H1 (cell line): Measurements from ENCODE around the gene PLAC9. TPM values are rescaled to one million over a fixed set of nuclear protein-coding genes. Genes with fewer than 3 reads are reported as not detected.

Source experiments
- CTCF ChIA-PET: fragments of 300-600 bp; sonication (Branson Sonifier 250); formaldehyde crosslinking; loops from one replicate; lab custom pipeline; 2021; ENCODE audit not compliant: partially characterized antibody; lab: Charles Lee
- POLR2A ChIA-PET: fragments of 300-600 bp; sonication (Branson Sonifier 250); formaldehyde crosslinking; loops from one replicate; lab custom pipeline; 2021; ENCODE audit warnings: inconsistent platforms; ENCODE audit not compliant: partially characterized antibody; lab: Charles Lee
- DNase-seq, 2 experiments: peaks; one replicate each; pipeline versions ENCODE4 v3.0.0 to v3.0.0-alpha.2; 2010 to 2022; ENCODE audit warnings: low spot score in 2 of 2, low read depth in 1 of 2, mixed read lengths in 1 of 2
- FAIRE-seq: peaks from 2 replicates; lab custom pipeline; 2011; peaks lifted over from hg19 to GRCh38; lab: Jason Lieb, UNC
- H2AFZ ChIP-seq: 2 replicates; pipeline ENCODE4 v1.8.1; 2012; ENCODE audit warnings: low read length, inconsistent platforms
- H2AK5ac ChIP-seq: 2 replicates; pipeline ENCODE4 v1.6.1; 2013; ENCODE audit warnings: low read depth, low read length
- H2BK120ac ChIP-seq: replicated peaks from 2 replicates; pipeline ENCODE3; 2013; ENCODE audit warnings: low read depth, low read length, inconsistent platforms
- H2BK12ac ChIP-seq: 2 replicates; pipeline ENCODE4 v1.6.1; 2013; ENCODE audit warnings: low read depth, low read length
- H2BK15ac ChIP-seq: 2 replicates; pipeline ENCODE4 v1.6.1; 2013; ENCODE audit warnings: low read length
- H2BK20ac ChIP-seq: 2 replicates; pipeline ENCODE4 v1.6.1; 2013; ENCODE audit warnings: low read length
- H2BK5ac ChIP-seq: 2 replicates; pipeline ENCODE4 v1.6.1; 2013; ENCODE audit warnings: low read depth, low read length
- H3K14ac ChIP-seq: 2 replicates; pipeline ENCODE4 v1.6.1; 2013; ENCODE audit warnings: inconsistent platforms; ENCODE audit not compliant: insufficient read length
- H3K18ac ChIP-seq: 2 replicates; pipeline ENCODE4 v1.6.1; 2013; ENCODE audit warnings: low read length; ENCODE audit errors: extremely low read depth
- H3K23ac ChIP-seq: 2 replicates; pipeline ENCODE4 v1.6.1; 2013; ENCODE audit warnings: inconsistent platforms; ENCODE audit not compliant: insufficient read length
- H3K23me2 ChIP-seq: 2 replicates; pipeline ENCODE4 v1.6.1; 2013; ENCODE audit warnings: low read depth, low read length
- H3K27ac ChIP-seq: 2 replicates; pipeline ENCODE4 v1.6.1; 2011; ENCODE audit warnings: low read depth, low read length, inconsistent platforms
- H3K27me3 ChIP-seq, 4 experiments: replicated peaks in 1 of 4; 1 replicate in 1 of 4; 2 replicates in 3 of 4; pipeline versions ENCODE4 v1.6.1 to v1.8.1; 2011 to 2013; ENCODE audit warnings: low read length in 3 of 4, mild to moderate bottlenecking in 3 of 4, inconsistent platforms in 2 of 4, mixed read lengths in 2 of 4, moderate library complexity in 1 of 4; ENCODE audit not compliant: control insufficient read depth in 3 of 4, insufficient read depth in 3 of 4; ENCODE audit errors: extremely low read depth in 1 of 4
- H3K36me3 ChIP-seq, 4 experiments: 2 replicates each; pipeline versions ENCODE4 v1.6.1 to v1.8.1; 2011 to 2013; ENCODE audit warnings: mild to moderate bottlenecking in 4 of 4, low read length in 3 of 4, moderate library complexity in 2 of 4, control low read depth in 1 of 4, inconsistent platforms in 1 of 4; ENCODE audit not compliant: insufficient read depth in 4 of 4, control insufficient read depth in 2 of 4
- H3K4ac ChIP-seq: replicated peaks from 2 replicates; pipeline ENCODE3; 2013; ENCODE audit warnings: low read length, low read depth, mixed read lengths, inconsistent platforms; ENCODE audit not compliant: insufficient read length
- H3K4me1 ChIP-seq, 4 experiments: replicated peaks in 1 of 4; 1 replicate in 1 of 4; 2 replicates in 3 of 4; pipeline versions ENCODE4 v1.6.1 to v1.8.1; 2011 to 2013; ENCODE audit warnings: low read length in 3 of 4, inconsistent platforms in 2 of 4, mixed read lengths in 1 of 4; ENCODE audit not compliant: insufficient read depth in 4 of 4, control insufficient read depth in 3 of 4
- H3K4me2 ChIP-seq, 2 experiments: 2 replicates each; pipeline versions ENCODE4 v1.6.1 to v1.8.1; 2011 to 2013; ENCODE audit warnings: low read depth in 2 of 2, low read length in 2 of 2, control low read depth in 1 of 2, inconsistent platforms in 1 of 2, mild to moderate bottlenecking in 1 of 2; ENCODE audit not compliant: insufficient read depth in 1 of 2
- H3K4me3 ChIP-seq, 4 experiments: fragments of 200-600, 300-600 bp in 1 of 4; sonication (generic), shearing (Covaris generic), sonication (Bioruptor Twin) in 1 of 4; 2 replicates each; pipeline versions ENCODE4 v1.5.1 to v1.8.1; 2011 to 2016; ENCODE audit warnings: low read length in 4 of 4, low read depth in 3 of 4, control low read depth in 2 of 4, inconsistent platforms in 2 of 4, mild to moderate bottlenecking in 2 of 4, mixed read lengths in 1 of 4, moderate library complexity in 1 of 4; ENCODE audit not compliant: insufficient read depth in 2 of 4; ENCODE audit errors: extremely low read depth in 1 of 4
- H3K56ac ChIP-seq: replicated peaks from 2 replicates; pipeline ENCODE3; 2013; ENCODE audit warnings: low read depth, mild to moderate bottlenecking, mixed read lengths, low read length, inconsistent platforms; ENCODE audit not compliant: insufficient read length
- H3K79me1 ChIP-seq: 2 replicates; pipeline ENCODE4 v1.6.1; 2013; ENCODE audit warnings: low read depth, low read length, control low read depth
- H3K79me2 ChIP-seq, 2 experiments: 2 replicates each; pipeline versions ENCODE4 v1.6.1 to v1.8.1; 2012 to 2013; ENCODE audit warnings: low read length in 2 of 2, mild to moderate bottlenecking in 2 of 2, inconsistent platforms in 1 of 2; ENCODE audit not compliant: insufficient read depth in 2 of 2, control insufficient read depth in 1 of 2
- H3K9ac ChIP-seq, 4 experiments: replicated peaks in 1 of 4; 1 replicate in 1 of 4; 2 replicates in 3 of 4; pipeline versions ENCODE4 v1.6.1 to v1.8.1; 2011 to 2013; ENCODE audit warnings: low read depth in 3 of 4, low read length in 3 of 4, control low read depth in 2 of 4, mild to moderate bottlenecking in 2 of 4, moderate library complexity in 2 of 4, inconsistent platforms in 1 of 4; ENCODE audit errors: extremely low read depth in 1 of 4
- H3K9me3 ChIP-seq, 2 experiments: 2 replicates each; pipeline versions ENCODE4 v1.6.1 to v1.8.1; 2012 to 2013; ENCODE audit warnings: mild to moderate bottlenecking in 2 of 2, moderate library complexity in 2 of 2, control low read depth in 1 of 2, inconsistent platforms in 1 of 2, low read depth in 1 of 2, low read length in 1 of 2, mixed read lengths in 1 of 2; ENCODE audit not compliant: insufficient read depth in 2 of 2
- H4K20me1 ChIP-seq, 2 experiments: replicated peaks in 1 of 2; 2 replicates each; pipeline versions ENCODE3 to v1.8.1; 2011 to 2013; ENCODE audit warnings: inconsistent platforms in 2 of 2, low read length in 2 of 2, mild to moderate bottlenecking in 1 of 2; ENCODE audit not compliant: insufficient read depth in 2 of 2, control insufficient read depth in 1 of 2
- H4K5ac ChIP-seq: 2 replicates; pipeline ENCODE4 v1.6.1; 2013; ENCODE audit warnings: low read length, low read depth, mixed read lengths, inconsistent platforms; ENCODE audit not compliant: insufficient read length
- H4K8ac ChIP-seq: 2 replicates; pipeline ENCODE4 v1.8.0; 2013; ENCODE audit warnings: mild to moderate bottlenecking, moderate library complexity, low read length, inconsistent platforms; ENCODE audit not compliant: insufficient read depth; ENCODE audit errors: extremely low read depth
- H4K91ac ChIP-seq: replicated peaks from 2 replicates; pipeline ENCODE3; 2013; ENCODE audit warnings: low read length, mixed read lengths, inconsistent platforms; ENCODE audit not compliant: insufficient read length
- CHD2 ChIP-seq: IDR thresholded peaks from 2 replicates; pipeline ENCODE4 v1.6.1; 2012; ENCODE audit warnings: low read length, improper control_type of control experiment
- CTBP2 ChIP-seq: IDR thresholded peaks from 2 replicates; pipeline ENCODE4 v1.7.0; 2011; ENCODE audit warnings: borderline replicate concordance, mild to moderate bottlenecking, moderate library complexity, mixed read lengths, low read length; ENCODE audit not compliant: insufficient read depth, insufficient read length
- EGR1 ChIP-seq: IDR thresholded peaks from 2 replicates; pipeline ENCODE4 v1.6.1; 2011; ENCODE audit warnings: low read depth, low read length, borderline replicate concordance
- JUND ChIP-seq: IDR thresholded peaks from 2 replicates; pipeline ENCODE4 v1.6.1; 2011; ENCODE audit warnings: mild to moderate bottlenecking, improper control_type of control experiment, low read length
- KDM1A ChIP-seq: fragments of 200-600, 300-600 bp; sonication (generic); IDR thresholded peaks from 2 replicates; pipeline ENCODE4 v1.7.1; 2016; ENCODE audit warnings: mild to moderate bottlenecking, low read length, borderline replicate concordance
- POU5F1 ChIP-seq: IDR thresholded peaks from 2 replicates; pipeline ENCODE4 v1.6.1; 2011; ENCODE audit warnings: low read depth, mild to moderate bottlenecking, low read length, moderate library complexity
- RAD21 ChIP-seq, 2 experiments: IDR thresholded peaks in 1 of 2; conservative IDR thresholded peaks in 1 of 2; 2 replicates each; pipeline ENCODE4 v1.6.1; 2011; ENCODE audit warnings: low read depth in 2 of 2, low read length in 2 of 2, improper control_type of control experiment in 1 of 2, inconsistent platforms in 1 of 2, mild to moderate bottlenecking in 1 of 2, moderate library complexity in 1 of 2
- RNF2 ChIP-seq: fragments of 200-900, 300-1000 bp; sonication (generic); IDR thresholded peaks from 2 replicates; pipeline ENCODE4 v1.7.1; 2016; ENCODE audit warnings: borderline replicate concordance, low read depth, mild to moderate bottlenecking, antibody characterized with exemption, low read length; ENCODE audit not compliant: poor library complexity, severe bottlenecking; ENCODE audit errors: missing control alignments
- SIX5 ChIP-seq: IDR thresholded peaks from 2 replicates; pipeline ENCODE4 v1.6.1; 2011; ENCODE audit warnings: mild to moderate bottlenecking, low read depth, low read length
- SUZ12 ChIP-seq: fragments of 200-600 bp; sonication (generic); IDR thresholded peaks from 2 replicates; pipeline ENCODE4 v1.6.1; 2012; ENCODE audit warnings: mild to moderate bottlenecking, inconsistent platforms, low read length, moderate library complexity, mixed read lengths
- TCF12 ChIP-seq: IDR thresholded peaks from 2 replicates; pipeline ENCODE4 v1.6.1; 2011; ENCODE audit warnings: low read depth, mild to moderate bottlenecking, low read length
- TEAD4 ChIP-seq: IDR thresholded peaks from 2 replicates; pipeline ENCODE4 v1.6.1; 2012; ENCODE audit warnings: low read depth, low read length, inconsistent platforms, mixed read lengths
- ZNF274 ChIP-seq: IDR thresholded peaks from 2 replicates; pipeline ENCODE4 v1.7.0; 2012; ENCODE audit warnings: low read length, borderline replicate concordance; ENCODE audit errors: extremely low read depth
- WGBS, 2 experiments: shearing (Covaris generic) in 1 of 2; methylation state at CpG; one replicate each; pipeline versions ENCODE4 v1.1.6 to v1.1.7; 2013 to 2015; ENCODE audit warnings: low lambda C conversion rate in 2 of 2, mixed read lengths in 2 of 2, inconsistent platforms in 1 of 2, low coverage in 1 of 2, missing lambda C conversion rate in 1 of 2; ENCODE audit not compliant: insufficient replicate concordance in 2 of 2, insufficient coverage in 1 of 2, insufficient read length in 1 of 2; ENCODE audit errors: extremely low coverage in 1 of 2, missing lambda C conversion rate in 1 of 2; 5-methylcytosine and 5-hydroxymethylcytosine counted together
- polyA plus RNA-seq, 7 experiments: library from polyadenylated mRNA; depleted of rRNA in 3 of 7; stranded (reverse) in 5 of 7; unstranded in 2 of 7; fragments of >200 nt in 5 of 7; fragments of 200-250 nt in 2 of 7; gene quantifications; 1 replicate in 5 of 7; 2 replicates in 1 of 7; 4 replicates in 1 of 7; pipeline versions ENCODE4 v1.2.1 to v1.2.3, GENCODE V29; 2011 to 2013; ENCODE audit warnings: missing spikeins in 2 of 7, mixed read lengths in 2 of 7
- total RNA-seq: library from RNA; stranded (reverse); fragmentation: NEBNext Ultra II Directional; extraction: Animal tissue kit (Norgen Biotek cat#: 25700); gene quantifications from 2 replicates; pipeline ENCODE4 v1.2.1, GENCODE V29; 2021

Gene PLAC9
- total and polyA plus RNA-seq, 2 of the 8 experiments (the other 6 are each of a cell fraction or from before 2014, with no cell fraction given) = 8.4 to 16.7 TPM

DNA sequence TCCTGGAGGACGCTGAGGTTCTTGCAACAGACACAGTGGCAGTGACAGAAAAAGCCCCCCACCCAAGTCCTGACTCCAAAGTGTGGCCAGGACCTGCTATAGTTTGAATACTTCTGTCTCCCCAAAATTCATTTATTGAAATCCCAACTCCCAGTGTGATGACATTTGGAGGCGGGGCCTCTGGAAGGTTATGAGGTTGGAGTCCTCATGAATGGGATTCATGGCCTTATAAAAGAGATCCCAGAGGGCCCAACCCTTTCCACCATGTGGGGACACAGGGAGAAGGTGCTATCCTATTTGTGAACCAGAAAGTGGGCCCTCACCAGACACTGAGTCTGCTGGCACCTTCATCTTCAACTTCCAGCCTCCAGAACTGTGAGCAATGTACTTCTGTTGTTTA lies 54.5 kb downstream of the PLAC9 start:
- no peak for DNase-seq
- H2BK20ac ChIP-seq = no peak overlapping the region

More for the DNA sequence above, 54.5 kb downstream of the PLAC9 start:
- no peak overlapping the region for H3K4me3 ChIP-seq
- peaks cover 0 to 34% of the 10 kb centered on the region in 2 experiments; a peak in 2 of 4 replicates for H3K79me2 ChIP-seq
- H3K23ac ChIP-seq = no peak overlapping the region
- no peak overlapping the region for H2BK120ac ChIP-seq
- no peak overlapping the region for H4K91ac ChIP-seq
- H4K5ac ChIP-seq = no peak overlapping the region
- H2AK5ac ChIP-seq = no peak overlapping the region
- ChIA-PET CTCF (interaction anchor here (1.0 to 1.8 kb wide), 4 partner anchors 16 to 35 kb away, joined by 3 to 7 read pairs (median 6); no protein-coding TSS in a partner anchor), POLR2A (interaction anchor here (1.1 kb wide), 1 partner anchor 14 kb away, joined by 4 read pairs; no protein-coding TSS in a partner anchor)
- no peak overlapping the region for H2BK15ac ChIP-seq
- H2AFZ ChIP-seq = no peak overlapping the region
- 73% methylated on average over 2 of the region's 2 CpGs; no CpG with 5 or more reads in 1 of the 2 experiments for WGBS, 2 experiments
- H3K4me2 ChIP-seq = no peak overlapping the region
- no peak for TF ChIP-seq RAD21 (IDR thresholded peaks at IDR 0.05 in 1 of 2, conservative IDR thresholded peaks at IDR 0.05 in 1 of 2; ENCODE audit: low read depth in 2 of 2, low read length in 2 of 2)
- TF ChIP-seq RNF2 = no peak
- no peak for TF ChIP-seq KDM1A
- TF ChIP-seq SIX5 = no peak
- no peak for TF ChIP-seq POU5F1
- TF ChIP-seq SUZ12 = no peak
- TF ChIP-seq CHD2 = no peak
- TF ChIP-seq TEAD4 = no peak
- no peak for TF ChIP-seq JUND
- TF ChIP-seq CTBP2 = no peak
- no peak for TF ChIP-seq EGR1
- TF ChIP-seq TCF12 = no peak
- TF ChIP-seq ZNF274 = no peak
- H2BK5ac ChIP-seq = no peak overlapping the region
- H3K23me2 ChIP-seq = no peaks in the 10 kb centered on the region
- H3K9me3 ChIP-seq = no peaks in the 10 kb centered on the region
- no peak overlapping the region for H3K56ac ChIP-seq
- H3K9ac ChIP-seq = no peak overlapping the region
- no peak overlapping the region for H4K8ac ChIP-seq
- H3K4ac ChIP-seq = no peak overlapping the region
- H3K27ac ChIP-seq = no peak overlapping the region
- FAIRE-seq = no peak
- peaks cover 4 to 10% of the 10 kb centered on the region in 2 experiments for H4K20me1 ChIP-seq
- no peak overlapping the region for H2BK12ac ChIP-seq
- no peak overlapping the region for H3K14ac ChIP-seq
- H3K18ac ChIP-seq = no peak overlapping the region
- peaks cover 2% of the 10 kb centered on the region for H3K79me1 ChIP-seq
- H3K36me3 ChIP-seq = no peaks in the 10 kb centered on the region
- H3K27me3 ChIP-seq = no peaks in the 10 kb centered on the region
- peaks cover 0 to 4% (median 2%) of the 10 kb centered on the region in 4 experiments; a peak in 3 of 7 replicates for H3K4me1 ChIP-seq
